Stomach (tissue), 4 donors: ENCODE data around the gene TEX36.

Experiments
- POLR2AphosphoS5 ChIP-seq, 3 donors: sonication (generic); formaldehyde crosslinking; IDR thresholded peaks; one replicate each; pipeline ENCODE4 v1.6.1; 2016; ENCODE audit warnings: antibody characterized with exemption in 3 of 3
- TF ChIP-seq, protein P1 (sequence below), 7 experiments: fragments of 450-650 bp in 4 of 7; fragments of 200-600 bp in 3 of 7; sonication (generic) in 3 of 7; IDR thresholded peaks; one replicate each; pipeline ENCODE4 v1.5.1; 2016 to 2019; ENCODE audit warnings: antibody characterized with exemption in 7 of 7, control low read depth in 2 of 7, mild to moderate bottlenecking in 1 of 7

DNA sequence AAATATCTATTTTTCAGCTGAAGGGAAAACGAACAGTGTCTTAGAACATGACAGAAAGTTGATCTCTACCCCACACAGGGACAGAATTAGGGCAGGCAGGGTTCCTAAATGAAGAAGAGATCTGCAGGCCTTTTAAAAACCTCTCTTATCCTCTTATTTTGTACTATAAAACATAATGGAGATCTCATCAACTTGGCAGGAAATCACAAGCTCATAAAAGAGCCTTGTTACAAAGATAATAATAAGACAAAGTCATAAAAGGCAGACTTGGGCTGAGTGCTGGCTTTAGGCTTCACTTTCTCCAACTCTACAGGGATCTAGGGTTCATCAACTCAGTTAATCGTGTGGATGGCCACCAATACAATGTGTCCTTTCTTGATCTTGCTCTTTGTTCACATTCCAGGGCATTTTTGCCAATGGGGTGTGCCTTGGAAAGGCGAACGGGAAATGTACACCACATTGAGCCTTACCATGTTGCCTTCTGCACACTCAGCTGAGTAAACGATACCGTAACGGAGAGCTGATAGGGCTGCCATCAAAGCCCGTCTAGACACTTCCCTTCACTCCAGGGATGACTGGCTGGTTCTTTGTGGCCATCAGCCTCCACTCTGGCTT is 7.1 kb upstream of the TEX36 start:
- TF ChIP-seq, protein P1, sequence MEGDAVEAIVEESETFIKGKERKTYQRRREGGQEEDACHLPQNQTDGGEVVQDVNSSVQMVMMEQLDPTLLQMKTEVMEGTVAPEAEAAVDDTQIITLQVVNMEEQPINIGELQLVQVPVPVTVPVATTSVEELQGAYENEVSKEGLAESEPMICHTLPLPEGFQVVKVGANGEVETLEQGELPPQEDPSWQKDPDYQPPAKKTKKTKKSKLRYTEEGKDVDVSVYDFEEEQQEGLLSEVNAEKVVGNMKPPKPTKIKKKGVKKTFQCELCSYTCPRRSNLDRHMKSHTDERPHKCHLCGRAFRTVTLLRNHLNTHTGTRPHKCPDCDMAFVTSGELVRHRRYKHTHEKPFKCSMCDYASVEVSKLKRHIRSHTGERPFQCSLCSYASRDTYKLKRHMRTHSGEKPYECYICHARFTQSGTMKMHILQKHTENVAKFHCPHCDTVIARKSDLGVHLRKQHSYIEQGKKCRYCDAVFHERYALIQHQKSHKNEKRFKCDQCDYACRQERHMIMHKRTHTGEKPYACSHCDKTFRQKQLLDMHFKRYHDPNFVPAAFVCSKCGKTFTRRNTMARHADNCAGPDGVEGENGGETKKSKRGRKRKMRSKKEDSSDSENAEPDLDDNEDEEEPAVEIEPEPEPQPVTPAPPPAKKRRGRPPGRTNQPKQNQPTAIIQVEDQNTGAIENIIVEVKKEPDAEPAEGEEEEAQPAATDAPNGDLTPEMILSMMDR (IDR thresholded peaks at IDR 0.05), result no peak
- no peak for TF ChIP-seq POLR2AphosphoS5 (IDR thresholded peaks at IDR 0.05)
